Gastroesophageal sphincter (tissue), 4 donors: ENCODE results near the gene PLEKHG3. TPM values are rescaled to one million over a fixed set of nuclear protein-coding genes. Genes with fewer than 3 reads are reported as not detected.
A peak's percentile ranks its signal among the peaks of the same experiment; 100 is the strongest.

ENCODE experiments used
- ATAC-seq: fragments of 150-250 bp; one replicate; pipeline ENCODE4 v1.9.1; 2016; ENCODE audit warnings: mild to moderate bottlenecking, moderate library complexity
- H3K27ac ChIP-seq, 4 donors: fragments of 200-600 bp; sonication (generic) in 3 of 4; 1 replicate in 3 of 4; 2 replicates in 1 of 4; pipeline ENCODE4 v1.5.1; 2016 to 2019
- H3K27me3 ChIP-seq: fragments of 200-600 bp; sonication (generic); one replicate; pipeline ENCODE4 v1.5.1; 2019
- H3K36me3 ChIP-seq, 2 donors: fragments of 200-600 bp; sonication (generic); one replicate each; pipeline ENCODE4 v1.5.1; 2019; ENCODE audit warnings: control low read depth in 1 of 2
- H3K4me1 ChIP-seq, 3 donors: fragments of 200-600 bp; sonication (generic); 1 replicate in 2 of 3; 2 replicates in 1 of 3; pipeline ENCODE4 v1.5.1; 2016 to 2019; ENCODE audit warnings: control low read depth in 2 of 3
- H3K4me3 ChIP-seq, 2 donors: fragments of 200-600 bp; sonication (generic); one replicate each; pipeline ENCODE4 v1.5.1; 2019; ENCODE audit warnings: mild to moderate bottlenecking in 1 of 2, moderate library complexity in 1 of 2
- H3K9me3 ChIP-seq, 3 donors: fragments of 200-600 bp; sonication (generic); one replicate each; pipeline ENCODE4 v1.5.1; 2017 to 2019; ENCODE audit warnings: control low read depth in 2 of 3
- CTCF ChIP-seq, 4 experiments: fragments of 200-600 bp in 2 of 4; fragments of 450-650 bp in 2 of 4; sonication (generic) in 1 of 4; IDR thresholded peaks; one replicate each; pipeline ENCODE4 v1.5.1; 2017 to 2019; ENCODE audit warnings: antibody characterized with exemption in 4 of 4, mild to moderate bottlenecking in 2 of 4, moderate library complexity in 2 of 4
- EP300 ChIP-seq: sonication (generic); formaldehyde crosslinking; IDR thresholded peaks from one replicate; pipeline ENCODE4 v1.6.1; 2017; ENCODE audit warnings: antibody characterized with exemption, mild to moderate bottlenecking
- POLR2A ChIP-seq, 2 donors: fragments of 450-650 bp; IDR thresholded peaks; one replicate each; pipeline ENCODE4 v1.6.1; 2017; ENCODE audit warnings: antibody characterized with exemption in 2 of 2, mild to moderate bottlenecking in 2 of 2, moderate library complexity in 1 of 2
- POLR2AphosphoS5 ChIP-seq: sonication (generic); formaldehyde crosslinking; IDR thresholded peaks from one replicate; pipeline ENCODE4 v1.6.1; 2017; ENCODE audit warnings: antibody characterized with exemption
- WGBS, 2 donors: methylation state at CpG; one replicate each; pipeline ENCODE4 v1.1.5; 2018; ENCODE audit warnings: low coverage in 1 of 2; 5-methylcytosine and 5-hydroxymethylcytosine counted together
- total RNA-seq, 4 donors: library from RNA; depleted of rRNA; stranded (reverse); fragments of >200 nt; gene quantifications; one replicate each; pipeline ENCODE4 v1.1.0, GENCODE V29; 2016

The PLEKHG3 gene
- total RNA-seq, 4 donors from 2014 or later = 44.2 to 79.4 (median 57.7) TPM

- Histone ChIP-seq H3K4me1 (peaks cover 0 to 55% (median 15%) of the 10 kb centered on the region in 3 donors), H3K27ac (peak overlapping the region in 3 of 4 donors; percentile 22 to 46 (median 41)), H3K4me3 (peak overlapping the region in 1 of 2 donors; percentile 43), H3K27me3 (no peaks in the 10 kb centered on the region), H3K36me3 (no peaks in the 10 kb centered on the region), H3K9me3 (no peaks in the 10 kb centered on the region)
- TF ChIP-seq POLR2AphosphoS5 (no peak), POLR2A (IDR thresholded peaks at IDR 0.05) (no peak), EP300 (no peak), CTCF (IDR thresholded peaks at IDR 0.05) (no peak)
- ATAC-seq = no peak
- WGBS, 2 donors = 43% methylated on average over 5 of the region's 18 CpGs; no CpG with 5 or more reads in 1 of the 2 donors
Measured at GRCh38 chr14:64763801-64764621, 59.8 kb downstream of the PLEKHG3 start.

- WGBS, 2 donors = 12% methylated on average over 8 of the region's 29 CpGs; no CpG with 5 or more reads in 1 of the 2 donors
- H3K4me3 ChIP-seq = peak overlapping the region in 1 of 2 donors; percentile 43
- H3K4me1 ChIP-seq = peaks cover 0 to 46% (median 15%) of the 10 kb centered on the region in 3 donors
- ATAC-seq = peak; percentile 73
- H3K27me3 ChIP-seq = no peaks in the 10 kb centered on the region
- H3K9me3 ChIP-seq = no peaks in the 10 kb centered on the region
- TF ChIP-seq EP300 = no peak
- peak in 3 of 4 experiments; percentile 89 to 96 (median 93) for TF ChIP-seq CTCF (IDR thresholded peaks at IDR 0.05)
- peak overlapping the region in 3 of 4 donors; percentile 22 to 46 (median 41) for H3K27ac ChIP-seq
- H3K36me3 ChIP-seq = no peaks in the 10 kb centered on the region
Measured at GRCh38 chr14:64764641-64765520, 60.7 kb downstream of the PLEKHG3 start.

DNA sequence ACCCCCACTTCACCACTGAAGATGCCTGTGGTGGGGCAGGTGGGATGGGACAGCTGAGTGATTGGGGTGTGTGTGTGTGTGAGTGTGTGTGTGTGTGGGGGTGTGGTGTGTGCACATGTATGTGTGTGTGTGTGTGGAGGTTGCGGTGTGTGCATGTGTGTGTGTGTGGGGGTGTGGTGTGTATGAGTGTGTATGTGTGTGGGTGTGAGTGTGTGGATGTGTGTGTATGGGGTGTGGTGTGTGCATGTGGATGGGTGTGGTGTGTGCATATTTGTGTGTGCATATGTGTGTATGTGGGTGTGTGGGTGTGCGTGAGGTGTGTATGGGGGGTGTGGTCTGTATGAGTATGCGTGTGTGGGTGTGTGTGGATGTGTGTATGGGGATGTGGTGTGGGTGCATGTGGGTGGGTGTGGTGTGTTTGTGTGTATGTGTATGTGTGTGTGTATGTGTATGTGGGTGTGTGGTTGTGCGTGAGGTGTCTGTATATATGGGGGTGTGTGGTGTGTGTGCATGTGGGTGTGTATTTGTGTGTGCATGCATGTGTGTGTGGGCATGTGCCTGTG is 61.6 kb downstream of the PLEKHG3 start:
- H3K36me3 ChIP-seq = no peaks in the 10 kb centered on the region
- peaks cover 0 to 42% (median 15%) of the 10 kb centered on the region in 3 donors for H3K4me1 ChIP-seq
- H3K9me3 ChIP-seq = no peaks in the 10 kb centered on the region
- no peak overlapping the region for H3K27ac ChIP-seq
- H3K4me3 ChIP-seq = no peak overlapping the region
- TF ChIP-seq POLR2AphosphoS5 = no peak
- no peak for TF ChIP-seq EP300
- no peak for TF ChIP-seq CTCF (IDR thresholded peaks at IDR 0.05)
- TF ChIP-seq POLR2A (IDR thresholded peaks at IDR 0.05) = no peak
- 95 to 96% methylated on average over 4 of the region's 4 CpGs for WGBS, 2 donors
- ATAC-seq = no peak
- H3K27me3 ChIP-seq = no peaks in the 10 kb centered on the region

- Histone ChIP-seq H3K27ac (no peak overlapping the region), H3K4me3 (no peak overlapping the region), H3K27me3 (no peaks in the 10 kb centered on the region), H3K4me1 (peaks cover 0 to 34% (median 11%) of the 10 kb centered on the region in 3 donors), H3K9me3 (no peaks in the 10 kb centered on the region), H3K36me3 (no peaks in the 10 kb centered on the region)
- ATAC-seq = no peak
- WGBS, 2 donors = 68 to 80% methylated on average over 4 of the region's 25 CpGs
- TF ChIP-seq EP300 (no peak), POLR2AphosphoS5 (no peak), CTCF (IDR thresholded peaks at IDR 0.05) (no peak), POLR2A (IDR thresholded peaks at IDR 0.05) (no peak)
Measured at GRCh38 chr14:64766430-64767151, 62.4 kb downstream of the PLEKHG3 start.
